IMR-90 (cell line): ENCODE data around the gene NSUN6.

Experiments
- BHLHE40 ChIP-seq: fragments of 150-350 bp; IDR thresholded peaks from 2 replicates; pipeline ENCODE4 v1.6.1; 2016; ENCODE audit warnings: mild to moderate bottlenecking, low read depth, low read length
- CEBPB ChIP-seq: IDR thresholded peaks from 2 replicates; pipeline ENCODE4 v1.6.1; 2012; ENCODE audit warnings: low read depth, low read length, improper control_type of control experiment
- ELK1 ChIP-seq: fragments of 150-350 bp; IDR thresholded peaks from 2 replicates; pipeline ENCODE4 v1.6.1; 2016; ENCODE audit warnings: low read depth, mild to moderate bottlenecking, low read length, moderate library complexity, borderline replicate concordance
- MAFK ChIP-seq: IDR thresholded peaks from 2 replicates; pipeline ENCODE4 v1.6.1; 2012; ENCODE audit warnings: low read depth, low read length, improper control_type of control experiment
- MXI1 ChIP-seq: IDR thresholded peaks from 2 replicates; pipeline ENCODE4 v1.6.1; 2012; ENCODE audit warnings: low read depth, mild to moderate bottlenecking, low read length, moderate library complexity, borderline replicate concordance
- NFE2L2 ChIP-seq: fragments of 150-350 bp; IDR thresholded peaks from 2 replicates; pipeline ENCODE4 v1.6.1; 2016; ENCODE audit warnings: low read depth, mild to moderate bottlenecking, low read length
- POLR2A ChIP-seq: IDR thresholded peaks from 2 replicates; pipeline ENCODE4 v1.6.1; 2012; ENCODE audit warnings: mild to moderate bottlenecking, low read depth, low read length
- RAD21 ChIP-seq: IDR thresholded peaks from 2 replicates; pipeline ENCODE4 v1.6.1; 2012; ENCODE audit warnings: low read length, improper control_type of control experiment
- RFX5 ChIP-seq: IDR thresholded peaks from 2 replicates; pipeline ENCODE4 v1.8.0; 2012; ENCODE audit warnings: low read depth, mild to moderate bottlenecking, low read length, moderate library complexity
- SMC3 ChIP-seq: fragments of 150-350 bp; IDR thresholded peaks from 2 replicates; pipeline ENCODE4 v1.6.1; 2016; ENCODE audit warnings: low read depth, mild to moderate bottlenecking, antibody characterized with exemption, low read length, moderate library complexity
- TF ChIP-seq, protein P1 (sequence below): conservative IDR thresholded peaks from 2 replicates; pipeline ENCODE4 v1.5.1; 2012; ENCODE audit warnings: mild to moderate bottlenecking, low read depth, low read length, improper control_type of control experiment

- TF ChIP-seq, protein P1, sequence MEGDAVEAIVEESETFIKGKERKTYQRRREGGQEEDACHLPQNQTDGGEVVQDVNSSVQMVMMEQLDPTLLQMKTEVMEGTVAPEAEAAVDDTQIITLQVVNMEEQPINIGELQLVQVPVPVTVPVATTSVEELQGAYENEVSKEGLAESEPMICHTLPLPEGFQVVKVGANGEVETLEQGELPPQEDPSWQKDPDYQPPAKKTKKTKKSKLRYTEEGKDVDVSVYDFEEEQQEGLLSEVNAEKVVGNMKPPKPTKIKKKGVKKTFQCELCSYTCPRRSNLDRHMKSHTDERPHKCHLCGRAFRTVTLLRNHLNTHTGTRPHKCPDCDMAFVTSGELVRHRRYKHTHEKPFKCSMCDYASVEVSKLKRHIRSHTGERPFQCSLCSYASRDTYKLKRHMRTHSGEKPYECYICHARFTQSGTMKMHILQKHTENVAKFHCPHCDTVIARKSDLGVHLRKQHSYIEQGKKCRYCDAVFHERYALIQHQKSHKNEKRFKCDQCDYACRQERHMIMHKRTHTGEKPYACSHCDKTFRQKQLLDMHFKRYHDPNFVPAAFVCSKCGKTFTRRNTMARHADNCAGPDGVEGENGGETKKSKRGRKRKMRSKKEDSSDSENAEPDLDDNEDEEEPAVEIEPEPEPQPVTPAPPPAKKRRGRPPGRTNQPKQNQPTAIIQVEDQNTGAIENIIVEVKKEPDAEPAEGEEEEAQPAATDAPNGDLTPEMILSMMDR: no peak
- TF ChIP-seq RAD21 (no peak), MXI1 (no peak), SMC3 (no peak), RFX5 (no peak), POLR2A (no peak), BHLHE40 (no peak), CEBPB (no peak), ELK1 (no peak), NFE2L2 (no peak), MAFK (no peak)
These were observed 123.1 kb downstream of the NSUN6 start for GRCh38 chr10:18528292-18528691.
